Measurements from ENCODE around the gene PAPLN. TPM values are rescaled to one million over a fixed set of nuclear protein-coding genes. Genes with fewer than 3 reads are reported as not detected.
A peak's percentile ranks its signal among the peaks of the same experiment; 100 is the strongest.

Gene PAPLN
- polyA plus RNA-seq, 10 donors: 1.4 to 4.3 (median 2.6) TPM

- no peak for DNase-seq
Measured at GRCh38 chr14:73258845-73259611, 21.7 kb downstream of the PAPLN start.

- DNase-seq: no peak
Measured at GRCh38 chr14:73259837-73260236, 22.5 kb downstream of the PAPLN start.

GRCh38 chr14:73260574-73260973 lies 23.3 kb downstream of the PAPLN start:
- DNase-seq: no peak

- DNase-seq: no peak
Measured at GRCh38 chr14:73261075-73261474, 23.8 kb downstream of the PAPLN start.

- DNase-seq: no peak
Measured at GRCh38 chr14:73261520-73262426, 24.5 kb downstream of the PAPLN start.

- DNase-seq: no peak
Measured at GRCh38 chr14:73262427-73263183, 25.3 kb downstream of the PAPLN start.

- DNase-seq: no peak
Measured at GRCh38 chr14:73263606-73264005, 26.3 kb downstream of the PAPLN start.

- no peak for DNase-seq
Measured at GRCh38 chr14:73264080-73264884, 27.0 kb downstream of the PAPLN start.

GRCh38 chr14:73264885-73265720 lies 27.8 kb downstream of the PAPLN start:
- DNase-seq: no peak

- no peak for DNase-seq
Measured at GRCh38 chr14:73265721-73266046, 28.4 kb downstream of the PAPLN start.

GRCh38 chr14:73266317-73266716 lies 29.0 kb downstream of the PAPLN start:
- DNase-seq: no peak

GRCh38 chr14:73267474-73267873 lies 30.2 kb downstream of the PAPLN start:
- DNase-seq: no peak

- DNase-seq: peak in 2 of 3 donors; percentile 40 to 74
Measured at GRCh38 chr14:73269729-73270531, 32.6 kb downstream of the PAPLN start.

- peak; percentile 3 to 39 (median 14) for DNase-seq
Measured at GRCh38 chr14:73272393-73272792, 35.1 kb downstream of the PAPLN start.

- no peak for DNase-seq
Measured at GRCh38 chr14:73273799-73274198, 36.5 kb downstream of the PAPLN start.

GRCh38 chr14:73276836-73277235 lies 39.5 kb downstream of the PAPLN start:
- DNase-seq: no peak

GRCh38 chr14:73277376-73277775 lies 40.1 kb downstream of the PAPLN start:
- DNase-seq: no peak

- no peak for DNase-seq
Measured at GRCh38 chr14:73280903-73281302, 43.6 kb downstream of the PAPLN start.

- DNase-seq: peak; percentile 11 to 36 (median 21)
Measured at GRCh38 chr14:73283608-73284379, 46.5 kb downstream of the PAPLN start.

All from muscle of back (tissue), 11 donors.